ENCODE results near the gene DCP2.

The DCP2 gene

GRCh38 chr5:113020461-113021273 is 44.1 kb downstream of the DCP2 start:
- DNase-seq (ENCODE audit: low read depth in 2 of 2), result no peak

- no peak for DNase-seq (ENCODE audit: low read depth in 2 of 2)
Measured at GRCh38 chr5:113022661-113023060, 46.1 kb downstream of the DCP2 start.

- DNase-seq (ENCODE audit: low read depth in 2 of 2), result no peak
Measured at GRCh38 chr5:113024076-113024697, 47.6 kb downstream of the DCP2 start.

GRCh38 chr5:113025596-113025995 is 49.0 kb downstream of the DCP2 start:
- DNase-seq (ENCODE audit: low read depth in 2 of 2), result no peak

GRCh38 chr5:113026211-113026610 is 49.6 kb downstream of the DCP2 start:
- DNase-seq (ENCODE audit: low read depth in 2 of 2), result no peak

GRCh38 chr5:113027015-113027414 is 50.4 kb downstream of the DCP2 start:
- no peak for DNase-seq (ENCODE audit: low read depth in 2 of 2)

- no peak for DNase-seq (ENCODE audit: low read depth in 2 of 2)
Measured at GRCh38 chr5:113027431-113027830, 50.8 kb downstream of the DCP2 start.

- DNase-seq (ENCODE audit: low read depth in 2 of 2), result no peak
Measured at GRCh38 chr5:113029614-113030013, 53.0 kb downstream of the DCP2 start.

- DNase-seq (ENCODE audit: low read depth in 2 of 2), result no peak
Measured at GRCh38 chr5:113031104-113031503, 54.5 kb downstream of the DCP2 start.

- no peak for DNase-seq (ENCODE audit: low read depth in 2 of 2)
Measured at GRCh38 chr5:113031557-113031956, 55.0 kb downstream of the DCP2 start.

- no peak for DNase-seq (ENCODE audit: low read depth in 2 of 2)
Measured at GRCh38 chr5:113034182-113034773, 57.7 kb downstream of the DCP2 start.

GRCh38 chr5:113035096-113035495 is 58.5 kb downstream of the DCP2 start:
- no peak for DNase-seq (ENCODE audit: low read depth in 2 of 2)

GRCh38 chr5:113036321-113036720 is 59.7 kb downstream of the DCP2 start:
- DNase-seq (ENCODE audit: low read depth in 2 of 2), result no peak

GRCh38 chr5:113036826-113037225 is 60.2 kb downstream of the DCP2 start:
- DNase-seq (ENCODE audit: low read depth in 2 of 2), result no peak

- no peak for DNase-seq (ENCODE audit: low read depth in 2 of 2)
Measured at GRCh38 chr5:113038136-113038535, 61.5 kb downstream of the DCP2 start.

GRCh38 chr5:113038714-113039113 is 62.1 kb downstream of the DCP2 start:
- no peak for DNase-seq (ENCODE audit: low read depth in 2 of 2)

- DNase-seq (ENCODE audit: low read depth in 2 of 2), result no peak
Measured at GRCh38 chr5:113039229-113039933, 62.8 kb downstream of the DCP2 start.

- DNase-seq (ENCODE audit: low read depth in 2 of 2), result no peak
Measured at GRCh38 chr5:113039934-113040285, 63.3 kb downstream of the DCP2 start.

GRCh38 chr5:113040672-113041260 is 64.2 kb downstream of the DCP2 start:
- DNase-seq (ENCODE audit: low read depth in 2 of 2), result no peak

- no peak for DNase-seq (ENCODE audit: low read depth in 2 of 2)
Measured at GRCh38 chr5:113042491-113043243, 66.1 kb downstream of the DCP2 start.

GRCh38 chr5:113043491-113043931 is 66.9 kb downstream of the DCP2 start:
- peak; percentile 14 to 23 for DNase-seq (ENCODE audit: low read depth in 2 of 2)

All from stimulated activated CD8-positive, alpha-beta memory T cell treated with anti-CD3 and anti-CD28 coated beads, Interleukin-2, amount 100 ng/mL, for 48 hours (primary cell).